ENCODE results near the gene IRF6.
"Not testable (repeated sequence)": the region's sequence is repeated elsewhere in the genome, so short reads cannot be mapped to it uniquely, and the experiment has no call there.

The IRF6 gene

DNA sequence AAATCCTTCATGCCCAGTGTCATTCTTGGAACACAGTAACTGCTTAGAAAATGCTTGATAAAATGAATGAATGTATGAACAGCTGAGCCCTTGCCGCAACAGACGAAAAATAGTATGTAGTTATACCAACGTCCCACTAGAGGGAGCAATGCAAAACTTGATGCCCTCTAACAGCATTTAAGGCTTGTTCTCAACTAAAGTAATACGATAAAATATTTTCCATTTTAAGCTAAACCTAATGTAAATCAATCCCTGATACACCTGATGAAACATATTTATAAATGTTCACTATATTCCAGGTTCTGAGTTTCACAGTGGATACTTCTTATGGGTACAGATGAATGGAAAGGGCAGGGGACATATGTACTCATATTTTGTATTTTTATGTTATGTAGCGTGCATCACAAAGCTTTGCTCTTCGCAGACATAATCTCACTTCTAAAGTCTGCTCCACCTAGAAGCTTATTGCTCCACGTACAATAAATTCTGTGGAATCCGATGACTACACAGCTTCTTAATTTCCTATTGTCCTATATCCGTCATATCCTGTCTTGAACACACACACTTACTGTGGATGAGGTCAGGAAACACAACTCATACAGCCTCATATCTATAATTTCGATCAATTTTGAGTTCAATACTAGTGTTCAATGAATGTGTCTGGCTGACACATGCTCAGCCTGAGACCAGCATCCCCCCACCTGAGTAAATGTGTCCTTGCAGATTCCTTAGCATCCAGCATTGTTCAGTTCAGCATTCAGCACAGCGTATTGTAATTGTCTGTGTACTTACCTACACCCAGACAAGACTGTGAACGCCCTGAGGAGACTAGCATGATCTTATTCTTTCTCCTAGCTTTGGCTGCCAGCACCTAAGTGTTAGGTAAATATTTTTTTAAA, 17.4 kb upstream of the IRF6 start:
- no peak for DNase-seq (ENCODE audit: low read depth)

- no peak for DNase-seq (ENCODE audit: low read depth)
Observed at GRCh38 chr1:209822706-209823105, 16.8 kb upstream of the IRF6 start.

- no peak for DNase-seq (ENCODE audit: low read depth)
Observed at GRCh38 chr1:209820986-209821385, 15.0 kb upstream of the IRF6 start.

DNA sequence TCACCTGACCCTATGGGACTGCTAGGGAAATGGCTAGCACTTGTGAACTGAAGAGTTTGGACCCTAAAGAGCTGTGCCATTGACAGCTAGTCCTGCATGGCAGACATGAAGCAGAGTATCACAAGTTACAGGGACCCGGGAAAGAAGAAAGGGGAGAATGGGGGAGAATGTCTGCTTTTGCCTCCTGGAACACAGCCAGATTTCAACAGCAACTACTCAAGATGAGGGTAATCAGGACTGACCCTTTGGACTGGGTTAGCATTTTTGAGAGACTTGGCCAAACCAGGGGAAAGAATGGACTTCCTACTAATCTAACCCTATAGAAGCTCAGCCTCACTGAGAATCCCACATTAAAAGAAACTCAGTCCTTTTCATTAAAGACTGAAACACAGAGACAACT, 13.1 kb upstream of the IRF6 start:
- DNase-seq (ENCODE audit: low read depth): no peak

DNA sequence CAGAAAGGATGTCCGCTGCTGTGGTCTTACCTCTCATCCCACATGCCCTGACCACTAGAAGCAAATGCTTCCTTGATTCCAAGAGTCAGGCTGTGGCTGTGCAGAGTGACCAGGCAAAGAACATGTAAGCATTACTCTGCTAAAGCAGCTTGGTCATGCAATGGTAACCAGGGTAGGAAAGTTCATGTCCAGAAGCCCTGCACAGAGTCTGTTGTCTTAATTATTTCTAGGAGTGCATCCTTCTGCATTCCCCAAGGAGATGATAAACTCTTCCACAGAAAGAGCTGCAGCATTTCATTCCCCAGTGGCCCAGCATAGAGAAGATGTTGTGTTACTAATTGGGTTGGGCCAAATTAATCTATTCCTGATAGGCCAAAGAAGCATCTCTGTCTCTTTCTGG, 11.7 kb upstream of the IRF6 start:
- DNase-seq (ENCODE audit: low read depth): no peak

- no peak for DNase-seq (ENCODE audit: low read depth)
Observed at GRCh38 chr1:209816923-209817322, 11.0 kb upstream of the IRF6 start.

- DNase-seq (ENCODE audit: low read depth): no peak
Observed at GRCh38 chr1:209815931-209816341, 10.0 kb upstream of the IRF6 start.

DNA sequence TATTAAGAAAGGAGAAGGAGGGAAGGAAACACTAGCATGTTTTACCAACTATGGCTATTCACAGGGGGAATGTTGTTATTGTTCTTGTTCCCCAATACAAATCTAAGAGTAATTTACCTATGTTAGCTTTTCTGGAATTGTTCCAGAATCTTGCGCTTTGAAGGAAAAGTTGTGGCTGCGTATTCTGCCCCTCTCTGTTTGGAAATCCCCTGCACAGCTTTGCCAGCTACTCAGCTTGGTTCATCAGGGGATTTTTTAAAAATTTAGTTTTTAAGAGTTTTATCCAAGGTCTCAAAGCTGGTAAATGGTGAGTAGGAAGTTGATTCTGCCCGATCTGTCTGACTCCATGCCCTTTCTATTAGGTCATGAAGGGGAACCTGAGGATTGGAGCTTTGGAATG, 9.5 kb upstream of the IRF6 start:
- DNase-seq (ENCODE audit: low read depth): no peak

DNA sequence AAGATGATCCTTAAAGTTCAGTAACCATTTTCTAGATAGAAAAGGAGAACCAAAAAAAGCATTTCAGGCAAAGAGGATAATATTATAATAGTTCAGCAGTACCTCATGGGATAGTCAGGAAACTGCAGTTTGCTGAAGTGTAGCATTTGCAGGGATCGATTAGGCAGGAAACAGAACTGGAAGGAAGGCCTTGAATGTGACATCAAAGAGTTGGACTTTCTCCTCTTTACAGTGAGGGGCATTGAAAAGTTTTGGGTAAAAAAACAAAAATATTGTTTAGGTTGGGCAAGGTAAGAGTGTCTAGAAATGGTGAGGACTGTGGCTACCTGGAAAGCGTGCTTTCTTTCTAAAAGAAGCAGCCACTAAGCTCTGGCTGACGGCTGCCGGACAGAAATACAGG, 8.0 kb upstream of the IRF6 start:
- DNase-seq (ENCODE audit: low read depth): no peak

GRCh38 chr1:209810783-209811182, 4.8 kb upstream of the IRF6 start:
- DNase-seq (ENCODE audit: low read depth): no peak

- DNase-seq (ENCODE audit: low read depth): no peak
Observed at GRCh38 chr1:209809611-209810010, 3.7 kb upstream of the IRF6 start.

DNA sequence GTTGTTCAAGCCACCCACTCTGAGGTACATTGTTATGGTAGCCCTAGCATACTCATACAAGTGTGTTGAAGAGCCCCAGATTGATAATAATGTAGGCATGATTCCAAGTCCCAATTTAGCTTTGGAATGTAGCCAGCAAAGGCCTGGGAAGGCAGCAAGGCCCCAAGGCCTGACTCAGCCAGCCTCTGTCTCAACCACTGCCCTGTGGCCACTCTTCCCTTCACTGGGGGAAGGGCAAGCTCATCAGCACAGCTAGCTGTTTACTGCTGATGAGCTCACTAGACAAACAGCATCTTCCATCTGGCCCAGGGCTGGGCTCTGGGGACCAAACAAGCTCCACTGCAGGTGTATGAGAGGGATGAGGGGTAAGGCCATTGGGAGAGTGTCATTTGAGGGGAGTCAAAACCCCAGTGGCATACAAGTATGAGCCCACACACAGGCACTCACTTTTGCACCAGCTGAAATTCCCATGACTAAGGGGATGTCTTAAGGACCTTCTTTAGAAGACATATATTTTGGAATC, 2.2 kb upstream of the IRF6 start:
- DNase-seq (ENCODE audit: low read depth): no peak

DNA sequence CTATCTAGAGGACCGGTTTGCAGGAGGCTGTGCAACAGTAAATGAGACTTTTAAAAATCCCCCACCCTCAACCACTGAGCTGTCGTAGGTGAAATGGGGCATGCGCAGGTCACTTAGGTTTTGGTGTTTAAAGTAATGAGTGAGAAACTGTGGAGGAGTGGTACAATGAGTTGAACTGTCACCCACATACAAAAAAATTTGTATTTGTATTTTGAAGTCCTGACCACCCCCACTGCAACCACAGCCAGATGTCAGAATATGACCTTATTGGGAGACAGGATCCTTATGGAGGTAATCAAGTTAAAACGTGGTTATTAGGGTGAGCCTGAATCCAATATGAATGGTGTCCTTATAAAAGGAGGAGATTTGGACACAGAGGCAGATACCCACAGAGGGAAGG, 1.6 kb upstream of the IRF6 start:
- DNase-seq (ENCODE audit: low read depth): no peak

GRCh38 chr1:209805341-209805781, 581 bp downstream of the IRF6 start:
- DNase-seq (ENCODE audit: low read depth): no peak

- no peak for DNase-seq (ENCODE audit: low read depth)
Observed at GRCh38 chr1:209803568-209803967, 2.4 kb downstream of the IRF6 start.

- no peak for DNase-seq (ENCODE audit: low read depth)
Observed at GRCh38 chr1:209802780-209803152, 3.2 kb downstream of the IRF6 start.

GRCh38 chr1:209802117-209802779, 3.7 kb downstream of the IRF6 start:
- DNase-seq (ENCODE audit: low read depth): no peak

- no peak for DNase-seq (ENCODE audit: low read depth)
Observed at GRCh38 chr1:209800984-209801834, 4.7 kb downstream of the IRF6 start.

GRCh38 chr1:209797978-209798639, 7.8 kb downstream of the IRF6 start:
- no peak for DNase-seq (ENCODE audit: low read depth)

GRCh38 chr1:209793711-209794110, 12.2 kb downstream of the IRF6 start:
- DNase-seq (ENCODE audit: low read depth): not testable (repeated sequence)

GRCh38 chr1:209791920-209792319, 14.0 kb downstream of the IRF6 start:
- no peak for DNase-seq (ENCODE audit: low read depth)
